H1 (cell line): ENCODE measurements around the gene ING4. TPM values are rescaled to one million over a fixed set of nuclear protein-coding genes. Genes with fewer than 3 reads are reported as not detected.

ENCODE experiments used
- CTCF ChIA-PET: fragments of 300-600 bp; sonication (Branson Sonifier 250); formaldehyde crosslinking; loops from one replicate; lab custom pipeline; 2021; ENCODE audit not compliant: partially characterized antibody; lab: Charles Lee
- POLR2A ChIA-PET: fragments of 300-600 bp; sonication (Branson Sonifier 250); formaldehyde crosslinking; loops from one replicate; lab custom pipeline; 2021; ENCODE audit warnings: inconsistent platforms; ENCODE audit not compliant: partially characterized antibody; lab: Charles Lee
- DNase-seq, 2 experiments: peaks; one replicate each; pipeline versions ENCODE4 v3.0.0 to v3.0.0-alpha.2; 2010 to 2022; ENCODE audit warnings: low spot score in 2 of 2, low read depth in 1 of 2, mixed read lengths in 1 of 2
- FAIRE-seq: peaks from 2 replicates; lab custom pipeline; 2011; peaks lifted over from hg19 to GRCh38; lab: Jason Lieb, UNC
- H2AFZ ChIP-seq: 2 replicates; pipeline ENCODE4 v1.8.1; 2012; ENCODE audit warnings: low read length, inconsistent platforms
- H2AK5ac ChIP-seq: 2 replicates; pipeline ENCODE4 v1.6.1; 2013; ENCODE audit warnings: low read depth, low read length
- H2BK120ac ChIP-seq: replicated peaks from 2 replicates; pipeline ENCODE3; 2013; ENCODE audit warnings: low read depth, low read length, inconsistent platforms
- H2BK12ac ChIP-seq: 2 replicates; pipeline ENCODE4 v1.6.1; 2013; ENCODE audit warnings: low read depth, low read length
- H2BK15ac ChIP-seq: 2 replicates; pipeline ENCODE4 v1.6.1; 2013; ENCODE audit warnings: low read length
- H2BK20ac ChIP-seq: 2 replicates; pipeline ENCODE4 v1.6.1; 2013; ENCODE audit warnings: low read length
- H2BK5ac ChIP-seq: 2 replicates; pipeline ENCODE4 v1.6.1; 2013; ENCODE audit warnings: low read depth, low read length
- H3K14ac ChIP-seq: 2 replicates; pipeline ENCODE4 v1.6.1; 2013; ENCODE audit warnings: inconsistent platforms; ENCODE audit not compliant: insufficient read length
- H3K18ac ChIP-seq: 2 replicates; pipeline ENCODE4 v1.6.1; 2013; ENCODE audit warnings: low read length; ENCODE audit errors: extremely low read depth
- H3K23ac ChIP-seq: 2 replicates; pipeline ENCODE4 v1.6.1; 2013; ENCODE audit warnings: inconsistent platforms; ENCODE audit not compliant: insufficient read length
- H3K23me2 ChIP-seq: 2 replicates; pipeline ENCODE4 v1.6.1; 2013; ENCODE audit warnings: low read depth, low read length
- H3K27ac ChIP-seq: 2 replicates; pipeline ENCODE4 v1.6.1; 2011; ENCODE audit warnings: low read depth, low read length, inconsistent platforms
- H3K27me3 ChIP-seq, 4 experiments: replicated peaks in 1 of 4; 1 replicate in 1 of 4; 2 replicates in 3 of 4; pipeline versions ENCODE4 v1.6.1 to v1.8.1; 2011 to 2013; ENCODE audit warnings: low read length in 3 of 4, mild to moderate bottlenecking in 3 of 4, inconsistent platforms in 2 of 4, mixed read lengths in 2 of 4, moderate library complexity in 1 of 4; ENCODE audit not compliant: control insufficient read depth in 3 of 4, insufficient read depth in 3 of 4; ENCODE audit errors: extremely low read depth in 1 of 4
- H3K36me3 ChIP-seq, 4 experiments: 2 replicates each; pipeline versions ENCODE4 v1.6.1 to v1.8.1; 2011 to 2013; ENCODE audit warnings: mild to moderate bottlenecking in 4 of 4, low read length in 3 of 4, moderate library complexity in 2 of 4, control low read depth in 1 of 4, inconsistent platforms in 1 of 4; ENCODE audit not compliant: insufficient read depth in 4 of 4, control insufficient read depth in 2 of 4
- H3K4ac ChIP-seq: replicated peaks from 2 replicates; pipeline ENCODE3; 2013; ENCODE audit warnings: low read length, low read depth, mixed read lengths, inconsistent platforms; ENCODE audit not compliant: insufficient read length
- H3K4me1 ChIP-seq, 4 experiments: replicated peaks in 1 of 4; 1 replicate in 1 of 4; 2 replicates in 3 of 4; pipeline versions ENCODE4 v1.6.1 to v1.8.1; 2011 to 2013; ENCODE audit warnings: low read length in 3 of 4, inconsistent platforms in 2 of 4, mixed read lengths in 1 of 4; ENCODE audit not compliant: insufficient read depth in 4 of 4, control insufficient read depth in 3 of 4
- H3K4me2 ChIP-seq, 2 experiments: 2 replicates each; pipeline versions ENCODE4 v1.6.1 to v1.8.1; 2011 to 2013; ENCODE audit warnings: low read depth in 2 of 2, low read length in 2 of 2, control low read depth in 1 of 2, inconsistent platforms in 1 of 2, mild to moderate bottlenecking in 1 of 2; ENCODE audit not compliant: insufficient read depth in 1 of 2
- H3K4me3 ChIP-seq, 4 experiments: fragments of 200-600, 300-600 bp in 1 of 4; sonication (generic), shearing (Covaris generic), sonication (Bioruptor Twin) in 1 of 4; 2 replicates each; pipeline versions ENCODE4 v1.5.1 to v1.8.1; 2011 to 2016; ENCODE audit warnings: low read length in 4 of 4, low read depth in 3 of 4, control low read depth in 2 of 4, inconsistent platforms in 2 of 4, mild to moderate bottlenecking in 2 of 4, mixed read lengths in 1 of 4, moderate library complexity in 1 of 4; ENCODE audit not compliant: insufficient read depth in 2 of 4; ENCODE audit errors: extremely low read depth in 1 of 4
- H3K56ac ChIP-seq: replicated peaks from 2 replicates; pipeline ENCODE3; 2013; ENCODE audit warnings: low read depth, mild to moderate bottlenecking, mixed read lengths, low read length, inconsistent platforms; ENCODE audit not compliant: insufficient read length
- H3K79me1 ChIP-seq: 2 replicates; pipeline ENCODE4 v1.6.1; 2013; ENCODE audit warnings: low read depth, low read length, control low read depth
- H3K79me2 ChIP-seq, 2 experiments: 2 replicates each; pipeline versions ENCODE4 v1.6.1 to v1.8.1; 2012 to 2013; ENCODE audit warnings: low read length in 2 of 2, mild to moderate bottlenecking in 2 of 2, inconsistent platforms in 1 of 2; ENCODE audit not compliant: insufficient read depth in 2 of 2, control insufficient read depth in 1 of 2
- H3K9ac ChIP-seq, 4 experiments: replicated peaks in 1 of 4; 1 replicate in 1 of 4; 2 replicates in 3 of 4; pipeline versions ENCODE4 v1.6.1 to v1.8.1; 2011 to 2013; ENCODE audit warnings: low read depth in 3 of 4, low read length in 3 of 4, control low read depth in 2 of 4, mild to moderate bottlenecking in 2 of 4, moderate library complexity in 2 of 4, inconsistent platforms in 1 of 4; ENCODE audit errors: extremely low read depth in 1 of 4
- H3K9me3 ChIP-seq, 2 experiments: 2 replicates each; pipeline versions ENCODE4 v1.6.1 to v1.8.1; 2012 to 2013; ENCODE audit warnings: mild to moderate bottlenecking in 2 of 2, moderate library complexity in 2 of 2, control low read depth in 1 of 2, inconsistent platforms in 1 of 2, low read depth in 1 of 2, low read length in 1 of 2, mixed read lengths in 1 of 2; ENCODE audit not compliant: insufficient read depth in 2 of 2
- H4K20me1 ChIP-seq, 2 experiments: replicated peaks in 1 of 2; 2 replicates each; pipeline versions ENCODE3 to v1.8.1; 2011 to 2013; ENCODE audit warnings: inconsistent platforms in 2 of 2, low read length in 2 of 2, mild to moderate bottlenecking in 1 of 2; ENCODE audit not compliant: insufficient read depth in 2 of 2, control insufficient read depth in 1 of 2
- H4K5ac ChIP-seq: 2 replicates; pipeline ENCODE4 v1.6.1; 2013; ENCODE audit warnings: low read length, low read depth, mixed read lengths, inconsistent platforms; ENCODE audit not compliant: insufficient read length
- H4K8ac ChIP-seq: 2 replicates; pipeline ENCODE4 v1.8.0; 2013; ENCODE audit warnings: mild to moderate bottlenecking, moderate library complexity, low read length, inconsistent platforms; ENCODE audit not compliant: insufficient read depth; ENCODE audit errors: extremely low read depth
- H4K91ac ChIP-seq: replicated peaks from 2 replicates; pipeline ENCODE3; 2013; ENCODE audit warnings: low read length, mixed read lengths, inconsistent platforms; ENCODE audit not compliant: insufficient read length
- EGR1 ChIP-seq: IDR thresholded peaks from 2 replicates; pipeline ENCODE4 v1.6.1; 2011; ENCODE audit warnings: low read depth, low read length, borderline replicate concordance
- RAD21 ChIP-seq, 2 experiments: IDR thresholded peaks in 1 of 2; conservative IDR thresholded peaks in 1 of 2; 2 replicates each; pipeline ENCODE4 v1.6.1; 2011; ENCODE audit warnings: low read depth in 2 of 2, low read length in 2 of 2, improper control_type of control experiment in 1 of 2, inconsistent platforms in 1 of 2, mild to moderate bottlenecking in 1 of 2, moderate library complexity in 1 of 2
- WGBS, 2 experiments: shearing (Covaris generic) in 1 of 2; methylation state at CpG; one replicate each; pipeline versions ENCODE4 v1.1.6 to v1.1.7; 2013 to 2015; ENCODE audit warnings: low lambda C conversion rate in 2 of 2, mixed read lengths in 2 of 2, inconsistent platforms in 1 of 2, low coverage in 1 of 2, missing lambda C conversion rate in 1 of 2; ENCODE audit not compliant: insufficient replicate concordance in 2 of 2, insufficient coverage in 1 of 2, insufficient read length in 1 of 2; ENCODE audit errors: extremely low coverage in 1 of 2, missing lambda C conversion rate in 1 of 2; 5-methylcytosine and 5-hydroxymethylcytosine counted together
- polyA plus RNA-seq, 7 experiments: library from polyadenylated mRNA; depleted of rRNA in 3 of 7; stranded (reverse) in 5 of 7; unstranded in 2 of 7; fragments of >200 nt in 5 of 7; fragments of 200-250 nt in 2 of 7; gene quantifications; 1 replicate in 5 of 7; 2 replicates in 1 of 7; 4 replicates in 1 of 7; pipeline versions ENCODE4 v1.2.1 to v1.2.3, GENCODE V29; 2011 to 2013; ENCODE audit warnings: missing spikeins in 2 of 7, mixed read lengths in 2 of 7
- total RNA-seq: library from RNA; stranded (reverse); fragmentation: NEBNext Ultra II Directional; extraction: Animal tissue kit (Norgen Biotek cat#: 25700); gene quantifications from 2 replicates; pipeline ENCODE4 v1.2.1, GENCODE V29; 2021

ING4 gene
- total and polyA plus RNA-seq, 2 of the 8 experiments (the other 6 are each of a cell fraction or from before 2014, with no cell fraction given) = 22.9 to 28.6 TPM

DNA sequence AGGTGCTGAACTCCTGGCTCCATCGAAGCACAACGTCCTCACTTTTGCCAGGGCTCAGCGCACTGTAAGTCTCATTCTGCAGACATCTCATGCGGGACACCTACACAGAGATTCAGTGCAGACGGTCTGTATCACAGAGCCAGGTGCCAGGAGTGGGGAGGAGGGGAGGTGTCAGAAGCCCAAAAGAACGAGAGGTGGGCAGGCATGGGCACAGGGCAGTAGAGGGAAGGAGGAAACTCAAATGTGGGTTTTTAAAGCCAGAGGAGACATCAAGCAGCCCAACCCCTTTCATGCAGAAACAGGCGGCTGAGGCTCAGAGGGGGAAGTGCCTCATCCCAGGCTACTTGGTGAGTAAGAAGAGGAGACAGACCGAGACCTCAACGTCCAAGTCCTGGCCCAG is 24.6 kb downstream of the ING4 start:
- FAIRE-seq = no peak
- POLR2A ChIA-PET = no interaction called here

More for the DNA sequence above, 24.6 kb downstream of the ING4 start:
- Histone ChIP-seq H2AFZ (no peak overlapping the region), H4K8ac (no peak overlapping the region), H4K20me1 (no peaks in the 10 kb centered on the region), H2BK5ac (no peak overlapping the region), H3K79me1 (no peaks in the 10 kb centered on the region), H3K79me2 (no peaks in the 10 kb centered on the region), H3K9me3 (no peaks in the 10 kb centered on the region), H3K27ac (no peak overlapping the region), H2BK12ac (no peak overlapping the region), H3K4ac (no peak overlapping the region), H3K9ac (no peak overlapping the region), H3K4me2 (no peak overlapping the region), H3K23me2 (no peaks in the 10 kb centered on the region), H3K56ac (no peak overlapping the region), H2AK5ac (no peak overlapping the region), H2BK15ac (no peak overlapping the region), H3K18ac (no peak overlapping the region), H2BK20ac (no peak overlapping the region), H3K14ac (no peak overlapping the region), H3K4me3 (no peak overlapping the region), H2BK120ac (no peak overlapping the region), H3K36me3 (no peaks in the 10 kb centered on the region), H4K5ac (no peak overlapping the region), H3K27me3 (no peaks in the 10 kb centered on the region), H4K91ac (no peak overlapping the region), H3K23ac (no peak overlapping the region), H3K4me1 (peaks cover 0 to 8% (median 2%) of the 10 kb centered on the region in 4 experiments; a peak in 3 of 7 replicates)
- TF ChIP-seq RAD21 (IDR thresholded peaks at IDR 0.05 in 1 of 2, conservative IDR thresholded peaks at IDR 0.05 in 1 of 2; ENCODE audit: low read depth in 2 of 2, low read length in 2 of 2) (no peak), EGR1 (no peak)
- no peak for DNase-seq
- CTCF ChIA-PET = interaction anchor here (0.6 to 4.1 kb wide), 2 partner anchors 10 to 18 kb away, joined by 3 to 42 read pairs; no protein-coding TSS in a partner anchor
- 88% methylated on average over 9 of the region's 9 CpGs; no CpG with 5 or more reads in 1 of the 2 experiments for WGBS, 2 experiments
